Measurements from ENCODE around the gene KDM7A. TPM values are rescaled to one million over a fixed set of nuclear protein-coding genes. Genes with fewer than 3 reads are reported as not detected.
"Not testable (repeated sequence)": the region's sequence is repeated elsewhere in the genome, so short reads cannot be mapped to it uniquely, and the experiment has no call there.

Gene KDM7A
- polyA plus RNA-seq, 4 donors = 9.8 to 15.4 (median 13.9) TPM

GRCh38 chr7:140201393-140201792 is 24.6 kb upstream of the KDM7A start:
- no peak for DNase-seq (ENCODE audit: low read depth in 4 of 4, low spot score in 3 of 4)

- DNase-seq (ENCODE audit: low read depth in 4 of 4, low spot score in 3 of 4) = no peak
Measured at GRCh38 chr7:140200061-140200989, 23.5 kb upstream of the KDM7A start.

DNA sequence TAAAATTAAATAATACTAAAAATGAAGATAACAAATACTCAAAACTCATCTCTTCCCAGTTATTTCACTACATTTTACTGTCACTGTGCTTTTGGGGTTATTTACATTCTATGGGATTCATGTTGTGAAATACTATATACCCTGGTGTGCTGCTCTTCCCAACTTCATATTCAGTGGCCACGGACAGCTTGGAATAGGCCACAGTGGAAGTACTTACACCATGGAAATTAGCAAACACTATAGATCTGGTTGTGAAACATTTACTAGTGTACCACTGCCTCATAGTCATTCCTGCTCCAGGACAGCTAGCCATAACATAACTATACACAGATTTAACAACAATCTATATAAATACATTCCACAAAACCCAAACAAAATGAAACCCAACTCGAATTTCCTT is 21.2 kb upstream of the KDM7A start:
- no peak for DNase-seq (ENCODE audit: low read depth in 4 of 4, low spot score in 3 of 4)

DNA sequence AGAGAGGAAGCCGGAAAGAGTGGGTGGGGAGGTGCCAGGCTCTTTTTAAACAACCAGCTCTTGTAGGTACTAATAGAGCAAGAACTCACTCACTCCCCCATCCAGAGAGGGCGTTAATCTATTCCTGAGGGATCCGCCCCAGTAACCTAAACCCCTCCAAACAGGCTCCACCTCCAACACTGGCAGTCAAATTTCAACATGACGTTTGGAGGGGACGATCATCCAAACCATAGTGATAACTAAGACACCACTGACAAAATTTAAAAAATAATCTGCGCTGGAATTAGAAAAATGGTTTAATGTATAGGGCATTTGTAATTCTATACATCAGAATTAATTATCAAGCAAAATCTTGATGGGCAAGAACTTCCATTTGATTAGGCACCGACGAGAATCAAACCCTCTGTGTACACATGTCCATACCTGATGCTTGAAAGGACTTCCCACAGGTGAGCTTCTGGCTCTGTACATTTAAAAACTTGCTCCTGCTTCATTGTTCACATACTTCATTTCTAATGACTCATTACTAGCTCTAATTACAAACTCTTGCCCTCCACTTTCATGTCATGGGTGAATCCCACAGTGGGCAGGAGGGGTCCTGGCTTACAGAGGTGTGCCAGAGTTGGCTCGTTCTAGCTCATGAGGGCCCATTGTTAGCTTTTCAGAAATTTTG is 20.6 kb upstream of the KDM7A start:
- DNase-seq (ENCODE audit: low read depth in 4 of 4, low spot score in 3 of 4) = no peak

GRCh38 chr7:140196361-140197217 is 19.8 kb upstream of the KDM7A start:
- no peak for DNase-seq (ENCODE audit: low read depth in 4 of 4, low spot score in 3 of 4)

GRCh38 chr7:140195859-140196258 is 19.1 kb upstream of the KDM7A start:
- DNase-seq (ENCODE audit: low read depth in 4 of 4, low spot score in 3 of 4) = no peak

DNA sequence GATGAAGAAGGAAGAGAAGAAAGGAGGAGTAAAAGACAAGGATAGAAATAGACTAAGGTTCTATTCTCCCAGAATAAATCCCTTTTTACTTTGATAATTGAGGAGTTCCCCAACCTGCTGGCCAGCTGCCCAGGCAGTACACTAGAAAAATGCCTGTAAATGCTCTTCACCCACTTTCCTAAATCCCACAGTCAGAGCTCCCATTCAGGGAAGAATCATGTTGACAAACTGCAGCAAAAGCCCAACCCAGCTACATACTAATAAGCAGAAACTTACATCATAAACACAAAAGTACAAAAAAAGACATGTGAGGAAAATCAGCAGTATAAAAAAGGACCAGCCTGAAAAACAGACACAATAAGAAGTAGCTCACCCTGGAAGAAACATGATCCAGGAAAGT is 15.8 kb upstream of the KDM7A start:
- DNase-seq (ENCODE audit: low read depth in 4 of 4, low spot score in 3 of 4) = no peak

GRCh38 chr7:140192176-140192575 is 15.4 kb upstream of the KDM7A start:
- no peak for DNase-seq (ENCODE audit: low read depth in 4 of 4, low spot score in 3 of 4)

GRCh38 chr7:140190588-140190987 is 13.8 kb upstream of the KDM7A start:
- DNase-seq (ENCODE audit: low read depth in 4 of 4, low spot score in 3 of 4) = no peak

- DNase-seq (ENCODE audit: low read depth in 4 of 4, low spot score in 3 of 4) = no peak
Measured at GRCh38 chr7:140189917-140190316, 13.1 kb upstream of the KDM7A start.

- DNase-seq (ENCODE audit: low read depth in 4 of 4, low spot score in 3 of 4) = no peak
Measured at GRCh38 chr7:140182917-140183316, 6.1 kb upstream of the KDM7A start.

GRCh38 chr7:140179339-140179738 is 2.6 kb upstream of the KDM7A start:
- DNase-seq (ENCODE audit: low read depth in 4 of 4, low spot score in 3 of 4) = no peak

- DNase-seq (ENCODE audit: low read depth in 4 of 4, low spot score in 3 of 4) = no peak
Measured at GRCh38 chr7:140176122-140176701, 571 bp downstream of the KDM7A start.

DNA sequence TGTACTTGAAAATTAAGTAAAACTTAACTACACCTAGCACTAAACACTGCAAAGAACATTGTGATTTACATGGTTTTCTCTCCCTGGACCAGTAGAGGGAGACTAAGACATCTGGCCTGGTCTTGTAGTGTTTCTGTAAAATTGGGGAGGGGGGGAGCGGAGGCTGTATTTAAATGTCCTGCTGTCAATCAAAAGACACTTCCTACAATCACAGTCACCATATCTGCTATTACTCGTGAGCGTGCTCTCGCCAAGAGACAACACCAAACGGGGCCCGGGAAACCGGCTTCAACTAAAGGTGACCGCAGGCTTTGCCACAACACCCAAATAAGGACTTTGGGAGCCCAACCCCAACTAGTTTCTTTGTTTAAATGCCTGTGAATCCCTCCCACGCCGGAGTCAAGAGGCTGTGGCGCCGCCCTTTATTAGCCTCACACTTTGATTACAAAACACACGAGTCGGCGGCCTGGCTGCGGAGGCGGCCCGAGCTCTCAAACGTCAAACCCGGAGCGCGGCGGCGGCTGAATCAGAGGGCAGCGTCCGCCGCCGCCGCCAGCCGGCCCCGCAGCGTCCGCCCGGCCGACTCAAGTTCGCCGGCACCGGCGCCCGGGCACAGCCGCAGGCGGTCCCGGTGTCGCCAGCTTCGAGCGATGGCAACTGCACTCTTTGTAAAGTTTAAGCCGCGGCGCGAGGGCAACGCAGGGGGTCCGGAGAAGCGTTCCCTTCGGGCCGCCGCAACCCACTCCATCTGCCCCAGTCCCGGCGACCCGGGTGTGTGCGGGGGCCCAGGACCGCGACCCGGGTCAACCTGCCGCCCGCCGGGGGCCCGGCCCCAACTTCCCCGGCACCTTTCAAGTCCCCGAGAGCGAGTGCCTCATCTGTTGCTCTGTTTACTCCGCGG is 1.3 kb downstream of the KDM7A start:
- peak; percentile 84 to 89 (median 86) for DNase-seq (ENCODE audit: low read depth in 4 of 4, low spot score in 3 of 4)

DNA sequence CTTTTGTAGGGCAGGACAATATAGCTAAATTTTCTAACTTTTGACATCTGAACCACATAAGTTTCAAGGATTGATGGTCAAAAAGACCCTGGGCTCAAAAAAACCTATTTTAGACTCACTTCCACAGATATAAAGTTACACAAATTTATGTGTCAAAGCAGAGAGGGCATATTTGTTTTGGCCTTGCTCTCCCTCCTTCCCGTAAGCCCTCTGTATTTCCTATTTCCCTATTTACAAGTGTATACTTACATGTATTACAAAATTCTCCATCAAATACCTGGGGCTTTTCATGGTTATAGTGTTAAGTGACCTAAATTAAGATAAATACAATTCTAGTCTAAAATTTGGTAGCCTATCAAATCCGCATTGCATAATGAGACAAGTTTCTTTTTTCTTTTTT is 2.6 kb downstream of the KDM7A start:
- no peak for DNase-seq (ENCODE audit: low read depth in 4 of 4, low spot score in 3 of 4)

- no peak for DNase-seq (ENCODE audit: low read depth in 4 of 4, low spot score in 3 of 4)
Measured at GRCh38 chr7:140170375-140170774, 6.4 kb downstream of the KDM7A start.

DNA sequence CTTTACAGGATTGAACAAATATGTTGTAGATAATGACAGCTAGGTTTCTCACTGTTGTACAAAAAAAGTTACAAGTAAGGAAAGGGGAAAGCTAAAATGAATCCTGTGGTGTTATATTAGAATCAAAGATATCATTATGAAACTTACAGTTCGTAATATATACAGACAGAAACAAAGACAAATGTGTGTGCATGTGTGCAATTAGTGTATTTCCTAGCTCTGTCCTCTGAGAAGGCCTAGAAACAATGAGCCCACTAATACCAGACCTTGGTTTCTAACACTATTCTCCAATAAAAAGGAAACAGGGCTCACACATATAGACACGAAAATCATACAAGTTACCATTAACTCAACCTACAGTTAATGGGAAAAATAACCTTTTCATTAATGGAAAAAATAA is 8.0 kb downstream of the KDM7A start:
- DNase-seq (ENCODE audit: low read depth in 4 of 4, low spot score in 3 of 4) = no peak

DNA sequence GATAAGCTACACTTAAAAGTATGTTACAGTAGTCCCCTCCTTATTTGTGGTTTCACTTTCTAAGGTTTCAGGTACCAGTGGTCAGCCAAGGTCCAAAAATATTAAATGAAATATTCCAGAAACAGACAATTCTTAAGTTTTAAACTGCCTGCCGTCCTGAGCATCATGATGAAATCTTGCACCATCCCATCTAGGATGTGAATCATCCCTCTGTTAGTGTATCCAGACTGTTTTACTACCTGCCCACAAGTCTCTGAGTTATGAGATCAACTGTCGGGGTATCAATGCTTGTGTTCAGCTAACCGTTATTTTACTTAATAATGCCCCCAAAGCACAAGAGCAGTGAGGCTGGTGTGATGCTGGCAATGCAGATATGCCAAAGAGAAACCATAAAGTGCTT is 11.4 kb downstream of the KDM7A start:
- no peak for DNase-seq (ENCODE audit: low read depth in 4 of 4, low spot score in 3 of 4)

GRCh38 chr7:140162081-140162480 is 14.7 kb downstream of the KDM7A start:
- DNase-seq (ENCODE audit: low read depth in 4 of 4, low spot score in 3 of 4) = not testable (repeated sequence)

DNA sequence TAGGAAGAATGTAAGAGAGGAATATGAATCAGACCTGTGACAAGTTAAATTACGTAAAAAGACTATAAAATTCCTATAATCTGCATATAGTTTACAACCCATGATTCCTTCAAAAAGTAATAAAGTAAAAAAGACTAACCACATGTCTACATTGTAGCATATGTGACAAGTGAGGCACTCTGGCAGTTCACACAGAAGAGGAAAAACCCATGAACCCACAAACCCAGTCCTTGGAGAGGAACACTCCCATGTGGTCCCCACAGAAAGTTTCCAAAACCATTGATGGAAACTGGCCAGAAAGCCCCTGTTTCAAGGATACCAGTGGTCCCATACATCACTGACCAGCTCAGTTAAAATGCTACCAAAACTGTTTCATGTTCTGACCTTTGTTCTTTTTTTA is 15.7 kb downstream of the KDM7A start:
- no peak for DNase-seq (ENCODE audit: low read depth in 4 of 4, low spot score in 3 of 4)
